Right lobe of liver (tissue), 6 donors: ENCODE data around the gene TWIST1. TPM values are rescaled to one million over a fixed set of nuclear protein-coding genes. Genes with fewer than 3 reads are reported as not detected.

Experiments
- ATAC-seq, 4 donors: fragments of 200-7000 bp; cut with Tn5 transposase; one replicate each; pipeline ENCODE4 v1.9.1; 2020; ENCODE audit warnings: mild to moderate bottlenecking in 4 of 4, moderate library complexity in 4 of 4
- DNase-seq, 3 donors: peaks; one replicate each; pipeline ENCODE4 v3.0.0-alpha.2; 2020
- H3K27ac ChIP-seq, 3 donors: fragments of 200-600 bp; one replicate each; pipeline ENCODE4 v1.8.0; 2022
- H3K27me3 ChIP-seq, 2 donors: fragments of 200-600 bp; one replicate each; pipeline ENCODE4 v1.8.0; 2022
- H3K36me3 ChIP-seq, 4 donors: fragments of 200-600 bp; sonication (generic) in 1 of 4; one replicate each; pipeline versions ENCODE4 v1.5.1 to v1.8.0; 2017 to 2022; ENCODE audit warnings: control low read depth in 1 of 4
- H3K4me1 ChIP-seq, 4 donors: fragments of 200-600 bp; sonication (generic) in 1 of 4; one replicate each; pipeline versions ENCODE4 v1.5.1 to v1.8.0; 2017 to 2022; ENCODE audit warnings: control low read depth in 1 of 4
- H3K4me3 ChIP-seq, 3 donors: fragments of 200-600 bp; one replicate each; pipeline ENCODE4 v1.8.0; 2022
- H3K9me3 ChIP-seq, 4 donors: fragments of 200-600 bp; sonication (generic) in 1 of 4; one replicate each; pipeline versions ENCODE4 v1.5.1 to v1.8.0; 2017 to 2022; ENCODE audit warnings: control low read depth in 1 of 4
- CTCF ChIP-seq, 4 donors: fragments of 200-600 bp in 3 of 4; fragments of 450-650 bp in 1 of 4; IDR thresholded peaks; one replicate each; pipeline versions ENCODE4 v1.5.1 to v1.8.0; 2016 to 2022; ENCODE audit warnings: antibody characterized with exemption in 4 of 4, mild to moderate bottlenecking in 2 of 4
- POLR2A ChIP-seq: fragments of 450-650 bp; IDR thresholded peaks from one replicate; pipeline ENCODE4 v1.6.1; 2017; ENCODE audit warnings: antibody characterized with exemption, mild to moderate bottlenecking
- WGBS: methylation state at CpG from one replicate; pipeline ENCODE4 v1.1.6; 2018; ENCODE audit warnings: low coverage, low lambda C conversion rate; ENCODE audit not compliant: insufficient coverage; ENCODE audit errors: missing lambda C conversion rate; 5-methylcytosine and 5-hydroxymethylcytosine counted together
- intact Hi-C, 2 donors: fragments of 100-400 bp; cut with DNase I; formaldehyde crosslinking; loops; one replicate each; pipeline versions ENCODE4 v1.11.2 to v1.14.1; 2022
- total RNA-seq, 6 experiments: library from RNA; depleted of rRNA in 2 of 6; stranded (reverse); fragments of >200 nt in 2 of 6; fragmentation: NEBNext Ultra II Directional in 3 of 6; extraction: Animal tissue kit (Norgen Biotek cat#: 25700) in 3 of 6; gene quantifications; one replicate each; pipeline versions ENCODE4 v1.1.0 to v1.2.4, GENCODE V29; 2016 to 2023
- donor health status: DM: no; HTN: yes; CAD: no.
- donor health status: DM: no; HTN: no; CAD: no.
- donor health status: DM: no; HTN: no; CAD: no.
- donor health status: DM: no; HTN: yes; CAD: no.
- donor health status: DM: no; HTN: yes; CAD: no.

Gene TWIST1
- total RNA-seq, 6 experiments from 2014 or later = 0.42 TPM; not detected in 5

DNA sequence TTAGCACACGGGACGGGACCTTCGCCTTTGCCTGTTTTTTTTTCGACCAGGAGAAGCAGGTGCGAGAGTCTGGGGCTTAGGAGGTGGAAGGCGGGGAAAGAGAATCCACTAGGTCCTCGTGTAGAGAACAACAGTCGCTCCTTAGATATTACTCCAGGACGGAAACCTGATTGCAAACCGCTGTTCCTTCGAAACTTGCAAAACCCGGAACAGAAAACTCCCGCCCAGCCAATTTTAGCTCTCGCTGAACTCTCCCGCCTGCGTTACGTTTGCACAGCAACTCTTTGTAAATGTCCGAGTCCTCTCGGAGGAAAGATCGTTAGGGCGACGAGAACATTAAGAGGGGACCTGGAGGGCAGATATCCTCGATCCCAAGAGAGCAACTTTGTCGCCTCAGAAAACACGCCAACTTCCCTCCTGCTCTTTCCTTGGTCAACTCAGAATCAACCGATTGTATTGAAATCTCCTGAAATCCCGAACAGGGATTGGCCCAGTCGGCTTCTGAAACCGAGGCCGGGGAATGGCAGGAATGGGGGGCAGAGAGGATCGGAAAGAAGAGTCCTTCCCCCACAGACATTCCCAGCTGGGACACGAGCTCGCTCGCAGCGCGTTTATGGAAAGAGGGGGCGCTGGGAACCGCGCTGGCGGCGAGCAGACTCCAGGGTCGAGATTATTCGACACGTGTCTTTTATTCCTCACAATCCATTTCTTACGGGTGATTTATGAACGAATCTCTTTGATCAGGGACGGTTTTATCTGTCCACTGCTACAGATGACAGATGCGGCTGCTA, 9.9 kb downstream of the TWIST1 start:
- 3% methylated on average over 32 of the region's 48 CpGs for WGBS
- DNase-seq (no peak), ATAC-seq (peak in 3 of 4 donors; percentile 35 to 45 (median 42))
- Histone ChIP-seq H3K4me3 (no peak overlapping the region), H3K27me3 (peaks cover 0 to 20% of the 10 kb centered on the region in 2 donors), H3K9me3 (no peaks in the 10 kb centered on the region), H3K27ac (no peak overlapping the region), H3K36me3 (no peaks in the 10 kb centered on the region), H3K4me1 (peaks cover 0 to 5% (median 0%) of the 10 kb centered on the region in 4 donors)
- TF ChIP-seq CTCF (IDR thresholded peaks at IDR 0.05) = no peak
- no peak for TF ChIP-seq POLR2A
- intact Hi-C loops = no loop called here

- WGBS = 2% methylated on average over 6 of the region's 6 CpGs
- Histone ChIP-seq H3K36me3 (no peaks in the 10 kb centered on the region), H3K9me3 (no peaks in the 10 kb centered on the region), H3K4me3 (no peak overlapping the region), H3K27ac (no peak overlapping the region), H3K27me3 (peaks cover 0 to 15% of the 10 kb centered on the region in 2 donors), H3K4me1 (peaks cover 0 to 5% (median 0%) of the 10 kb centered on the region in 4 donors)
- ATAC-seq = peak in 1 of 4 donors; percentile 20
- intact Hi-C loops = no loop called here
- DNase-seq = no peak
- TF ChIP-seq CTCF (IDR thresholded peaks at IDR 0.05) (no peak), POLR2A (no peak)
Observed at GRCh38 chr7:19107081-19107355, 10.4 kb downstream of the TWIST1 start.

- WGBS = 5% methylated on average over 45 of the region's 49 CpGs
- TF ChIP-seq POLR2A (no peak), CTCF (IDR thresholded peaks at IDR 0.05) (no peak)
- H3K4me3 ChIP-seq = no peak overlapping the region
- DNase-seq (peak in 1 of 3 donors; percentile 18), ATAC-seq (no peak)
- no peaks in the 10 kb centered on the region for H3K9me3 ChIP-seq
- no peaks in the 10 kb centered on the region for H3K36me3 ChIP-seq
- H3K27me3 ChIP-seq = peaks cover 0 to 15% of the 10 kb centered on the region in 2 donors
- intact Hi-C loops = no loop called here
- H3K27ac ChIP-seq = no peak overlapping the region
- peaks cover 0 to 5% (median 0%) of the 10 kb centered on the region in 4 donors for H3K4me1 ChIP-seq
Observed at GRCh38 chr7:19106241-19107080, 11.0 kb downstream of the TWIST1 start.

GRCh38 chr7:19105546-19105945, 11.9 kb downstream of the TWIST1 start:
- DNase-seq (no peak), ATAC-seq (no peak)
- Histone ChIP-seq H3K36me3 (no peaks in the 10 kb centered on the region), H3K9me3 (no peaks in the 10 kb centered on the region), H3K4me1 (peaks cover 0 to 5% (median 0%) of the 10 kb centered on the region in 4 donors), H3K27me3 (peaks cover 0 to 15% of the 10 kb centered on the region in 2 donors), H3K27ac (no peak overlapping the region), H3K4me3 (no peak overlapping the region)
- 11% methylated on average over 4 of the region's 4 CpGs for WGBS
- TF ChIP-seq POLR2A (no peak), CTCF (IDR thresholded peaks at IDR 0.05) (no peak)
- intact Hi-C loops = no loop called here
